HG03064 (cell line): ENCODE results near the gene CHST12.

ENCODE experiments used
- ATAC-seq: cut with Tn5 transposase; IDR thresholded peaks from one replicate; pipeline ENCODE4 v1.9.1; 2021; ENCODE audit warnings: low read depth; ENCODE audit not compliant: unreplicated experiment

Gene CHST12

DNA sequence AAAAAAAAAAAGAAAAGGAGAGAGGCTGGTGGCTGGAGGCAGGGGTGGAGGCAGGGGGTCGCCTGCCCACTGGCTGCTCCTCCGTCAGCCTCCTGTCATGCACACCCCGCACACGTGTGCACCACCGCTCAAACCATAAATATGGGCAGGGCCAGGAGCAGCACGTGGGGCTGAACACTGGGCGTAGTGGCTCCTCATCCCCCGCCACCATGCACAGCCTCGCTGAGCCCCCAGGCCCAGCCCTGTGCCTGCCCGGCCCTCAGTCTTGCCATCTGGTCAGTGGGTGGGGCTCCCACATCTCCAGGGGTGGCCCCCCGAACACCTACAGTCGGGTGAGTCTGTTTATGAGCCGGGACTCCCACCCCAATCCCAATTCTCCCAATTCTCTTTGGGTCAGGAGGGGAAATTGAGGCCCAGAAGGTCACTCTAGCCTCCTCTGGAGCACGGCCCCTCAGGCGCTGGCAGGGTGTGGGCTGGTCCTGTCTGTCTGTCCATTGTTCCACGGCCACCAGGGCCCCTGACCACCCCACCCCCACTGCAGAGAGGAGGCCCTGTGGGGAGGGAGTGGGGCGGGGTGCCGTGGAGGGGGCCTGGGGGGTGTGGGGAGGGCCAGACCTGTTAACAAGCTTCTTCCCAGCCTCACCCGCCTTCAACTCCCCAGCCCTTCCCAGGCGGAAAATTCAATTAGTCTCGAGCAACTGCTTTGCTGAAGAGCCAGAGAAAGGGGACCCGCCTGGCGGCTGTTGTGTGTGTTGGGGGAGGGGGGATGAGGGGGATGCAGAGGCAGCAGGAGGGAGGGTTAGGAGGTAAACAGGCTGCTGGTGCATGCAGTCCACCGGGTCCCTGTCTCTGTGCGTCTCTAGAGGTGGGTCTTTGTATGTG lies 92.2 kb downstream of the CHST12 start:
- no peak for ATAC-seq

DNA sequence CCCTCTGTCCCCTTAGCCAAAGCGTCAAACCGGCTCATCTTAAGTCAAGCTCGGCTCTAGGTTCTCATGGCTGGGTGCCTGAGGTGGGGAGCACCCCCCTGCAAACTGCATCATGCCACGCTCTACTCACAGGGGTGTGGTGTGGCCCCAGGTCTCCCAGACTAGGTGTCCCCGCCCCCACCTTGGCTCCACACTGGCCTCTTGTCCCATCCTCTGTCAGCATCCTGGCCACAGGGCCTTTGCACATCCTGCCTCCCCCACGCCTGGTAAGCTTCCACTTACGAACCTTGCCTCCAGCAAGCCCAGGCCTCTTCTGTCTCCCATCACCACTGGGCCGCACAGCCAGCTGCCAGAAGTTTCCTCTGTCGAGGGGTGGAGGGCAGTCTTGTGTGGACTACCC lies 93.0 kb downstream of the CHST12 start:
- ATAC-seq = no peak

DNA sequence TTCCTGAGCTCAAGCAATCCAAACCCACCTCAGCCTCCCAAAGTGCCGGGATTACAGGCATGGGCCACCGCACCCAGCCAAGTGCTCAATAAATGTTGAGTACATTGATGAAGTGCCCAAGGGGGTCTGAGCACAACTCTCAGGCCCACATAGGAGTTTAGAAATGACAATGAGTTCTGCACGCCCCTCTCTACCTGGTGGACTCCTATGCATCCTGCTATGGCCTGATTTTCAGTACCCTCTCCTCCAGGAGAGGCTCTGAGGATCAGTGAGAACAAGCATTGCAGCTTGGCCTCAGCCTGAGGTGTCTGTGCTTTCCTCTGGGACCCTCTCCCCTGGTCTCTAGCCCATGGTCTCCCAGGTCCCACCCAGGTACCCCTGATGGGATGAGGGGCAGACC lies 93.7 kb downstream of the CHST12 start:
- ATAC-seq = no peak

DNA sequence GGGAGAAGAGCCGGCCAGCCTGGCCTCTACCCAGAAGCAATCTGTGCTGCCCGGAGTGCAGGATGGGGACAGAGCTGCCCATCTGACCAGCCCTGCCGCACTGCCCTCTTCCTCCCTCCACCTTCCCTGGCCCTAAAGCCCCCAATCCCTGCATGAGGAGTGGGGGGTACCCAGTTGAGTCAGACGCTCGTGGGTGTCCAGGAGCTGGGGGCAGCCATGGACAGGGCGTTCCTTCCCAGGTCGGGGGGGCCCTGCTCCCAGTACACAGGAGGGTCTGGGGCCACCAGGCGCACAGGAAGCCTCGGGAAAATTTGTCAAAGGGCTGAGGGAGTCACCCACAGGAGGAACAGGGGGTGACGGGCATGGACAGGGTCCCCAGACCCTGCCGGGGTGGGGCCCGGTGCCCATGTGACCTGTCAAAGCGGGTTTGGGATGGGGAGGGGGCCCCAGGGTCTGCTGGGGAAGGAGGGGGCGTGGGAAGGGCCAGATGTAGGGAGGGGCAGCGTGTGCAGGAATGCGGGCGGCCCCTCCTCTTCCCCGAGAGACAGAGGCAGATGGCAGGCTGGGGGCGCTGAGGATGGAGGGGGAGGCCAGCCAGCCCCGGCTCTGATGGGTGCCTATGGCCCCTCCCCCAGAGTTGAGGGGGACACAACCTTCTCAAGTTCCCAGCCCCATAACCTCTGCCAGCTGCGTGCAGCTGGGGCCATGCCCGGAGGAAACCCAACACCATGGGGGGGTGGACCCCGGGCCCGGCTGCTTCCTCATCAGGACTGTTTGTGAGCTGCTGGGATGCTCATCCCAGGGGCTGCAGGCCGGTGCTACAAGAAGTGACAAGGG lies 94.3 kb downstream of the CHST12 start:
- no peak for ATAC-seq
